GM18498 (cell line): Measurements from ENCODE around the gene ACTN4.

Source experiments
- ATAC-seq: cut with Tn5 transposase; IDR thresholded peaks from one replicate; pipeline ENCODE4 v1.9.1; 2021; ENCODE audit warnings: mild to moderate bottlenecking, moderate library complexity; ENCODE audit not compliant: unreplicated experiment

The ACTN4 gene

DNA sequence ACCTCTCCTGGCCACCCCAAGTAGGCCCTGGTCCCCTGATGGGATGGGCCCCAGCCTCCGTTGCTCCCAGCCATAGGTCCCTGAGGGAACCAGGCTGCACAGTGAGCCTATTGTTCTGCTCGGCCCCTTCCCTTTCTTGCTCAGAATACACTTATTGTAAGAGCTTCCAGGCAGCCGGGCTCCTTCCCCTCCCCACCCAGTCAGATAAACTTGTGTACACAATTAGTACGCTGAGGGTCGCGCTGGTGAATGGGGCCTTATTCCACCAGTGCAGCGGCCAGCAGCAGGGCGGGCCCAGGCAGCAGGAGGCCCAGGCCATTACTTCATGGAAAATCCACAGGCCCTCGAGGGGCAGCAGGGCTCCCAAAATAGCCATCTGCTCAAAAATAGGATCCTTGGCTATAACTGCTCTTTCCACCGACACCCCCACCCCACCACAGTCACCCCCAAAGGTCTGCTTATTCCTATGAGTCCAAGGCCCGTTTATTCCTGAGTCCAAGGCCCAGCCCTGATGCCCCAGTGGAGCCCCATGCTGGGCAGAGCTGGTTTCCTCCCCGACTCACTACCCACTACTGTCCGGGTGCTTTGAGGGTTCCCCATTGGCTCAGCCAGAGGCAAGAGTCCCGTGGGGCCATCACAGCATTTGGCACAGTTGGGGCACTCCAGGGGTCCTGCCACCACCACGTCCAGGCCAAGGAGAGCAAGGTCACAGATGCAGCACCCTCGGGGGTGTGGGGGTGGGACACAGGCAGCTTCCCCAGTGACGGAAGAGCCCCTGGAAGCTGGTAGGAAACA is 74.7 kb downstream of the ACTN4 start:
- no peak for ATAC-seq

DNA sequence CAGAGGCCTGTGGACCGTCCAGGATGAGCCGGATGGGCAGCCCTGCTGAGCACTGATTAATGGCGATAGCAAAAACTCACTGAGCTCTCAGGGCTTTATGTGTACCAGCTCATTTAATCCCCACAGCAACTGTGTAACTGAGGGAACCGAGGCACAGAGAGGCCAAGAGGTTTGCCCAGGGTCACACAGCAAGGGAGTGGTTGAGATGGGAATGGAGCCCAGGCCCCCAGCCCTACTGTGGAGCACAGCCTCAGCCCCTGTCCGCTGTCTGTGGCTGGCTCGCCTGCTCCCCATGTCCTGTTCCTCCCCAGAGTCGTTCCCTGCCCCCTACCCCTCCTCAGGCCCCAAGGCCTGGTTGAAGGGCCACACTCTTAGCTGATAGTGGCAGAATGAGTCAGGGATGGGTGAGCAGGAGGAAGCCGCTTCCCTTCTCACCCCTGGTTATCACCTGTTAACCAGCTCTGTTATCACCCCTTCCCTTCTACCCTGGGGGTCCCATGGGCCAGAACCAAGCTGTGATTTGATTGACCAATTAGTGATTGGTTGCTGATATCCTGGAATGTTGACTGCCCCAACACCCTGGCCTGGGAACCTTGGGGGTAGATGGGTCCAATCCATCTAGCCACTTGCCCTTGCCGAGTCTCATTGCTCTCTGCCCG is 75.6 kb downstream of the ACTN4 start:
- ATAC-seq = no peak

DNA sequence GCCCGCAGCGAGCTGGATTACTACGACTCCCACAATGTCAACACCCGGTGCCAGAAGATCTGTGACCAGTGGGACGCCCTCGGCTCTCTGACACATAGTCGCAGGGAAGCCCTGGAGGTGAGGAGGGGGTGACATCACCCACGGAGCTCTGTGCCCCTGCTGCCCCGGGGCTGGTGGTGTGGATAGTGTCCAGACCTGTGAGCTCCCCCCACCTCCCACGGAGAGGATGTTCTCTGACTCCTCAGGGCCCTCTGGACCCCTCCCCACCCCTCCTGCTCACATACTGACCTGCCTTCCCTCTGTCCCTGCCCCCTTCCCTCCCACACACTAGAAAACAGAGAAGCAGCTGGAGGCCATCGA is 76.1 kb downstream of the ACTN4 start:
- ATAC-seq = no peak

DNA sequence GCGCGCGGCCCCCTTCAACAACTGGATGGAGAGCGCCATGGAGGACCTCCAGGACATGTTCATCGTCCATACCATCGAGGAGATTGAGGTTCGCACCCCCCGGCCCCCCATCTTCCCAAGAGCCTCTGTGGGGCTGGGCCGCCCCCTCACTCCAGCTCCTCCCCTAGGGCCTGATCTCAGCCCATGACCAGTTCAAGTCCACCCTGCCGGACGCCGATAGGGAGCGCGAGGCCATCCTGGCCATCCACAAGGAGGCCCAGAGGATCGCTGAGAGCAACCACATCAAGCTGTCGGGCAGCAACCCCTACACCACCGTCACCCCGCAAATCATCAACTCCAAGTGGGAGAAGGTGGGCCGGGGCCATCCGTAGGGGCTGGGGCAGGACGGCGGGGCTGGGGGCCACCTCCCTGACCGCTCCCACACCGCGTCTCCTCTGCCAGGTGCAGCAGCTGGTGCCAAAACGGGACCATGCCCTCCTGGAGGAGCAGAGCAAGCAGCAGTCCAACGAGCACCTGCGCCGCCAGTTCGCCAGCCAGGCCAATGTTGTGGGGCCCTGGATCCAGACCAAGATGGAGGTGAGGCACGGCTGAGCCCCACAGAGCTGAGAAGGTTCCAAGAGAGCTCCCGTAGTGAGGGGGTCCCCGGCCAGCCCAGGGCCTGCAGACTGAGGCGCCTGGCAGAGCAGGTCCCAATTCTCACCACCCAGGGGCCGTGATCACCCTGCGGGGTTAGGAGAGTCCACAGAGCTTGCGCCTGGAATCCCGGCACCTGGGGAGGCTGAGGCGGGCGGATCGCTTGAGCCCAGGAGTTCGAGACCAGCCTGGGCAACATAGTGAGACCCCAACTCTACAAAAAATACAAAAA is 76.8 kb downstream of the ACTN4 start:
- ATAC-seq = no peak

- no peak for ATAC-seq
Measured at GRCh38 chr19:38725469-38726283, 78.2 kb downstream of the ACTN4 start.

- ATAC-seq = no peak
Measured at GRCh38 chr19:38726284-38726673, 78.8 kb downstream of the ACTN4 start.

DNA sequence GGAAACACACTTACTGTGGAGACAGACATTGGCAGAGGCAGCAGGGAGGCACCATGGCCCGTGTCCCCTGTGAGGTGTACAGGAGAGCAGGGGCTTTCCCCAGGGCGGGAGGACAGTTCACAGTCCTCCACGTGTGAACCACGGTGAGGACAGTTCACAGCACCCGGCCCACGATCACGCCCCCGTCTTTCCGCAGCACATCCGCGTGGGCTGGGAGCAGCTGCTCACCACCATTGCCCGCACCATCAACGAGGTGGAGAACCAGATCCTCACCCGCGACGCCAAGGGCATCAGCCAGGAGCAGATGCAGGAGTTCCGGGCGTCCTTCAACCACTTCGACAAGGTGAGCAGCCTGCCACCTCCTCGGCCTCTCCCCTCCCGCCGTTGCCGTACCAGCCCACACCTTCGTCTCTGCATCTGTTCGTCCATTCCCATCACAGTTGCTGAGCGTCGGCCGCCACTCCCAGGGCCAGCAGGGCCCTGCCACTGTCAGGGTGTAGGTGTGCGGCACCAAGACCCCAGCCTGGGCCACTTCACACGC is 79.4 kb downstream of the ACTN4 start:
- ATAC-seq = no peak

- no peak for ATAC-seq
Measured at GRCh38 chr19:38727306-38727867, 79.9 kb downstream of the ACTN4 start.

DNA sequence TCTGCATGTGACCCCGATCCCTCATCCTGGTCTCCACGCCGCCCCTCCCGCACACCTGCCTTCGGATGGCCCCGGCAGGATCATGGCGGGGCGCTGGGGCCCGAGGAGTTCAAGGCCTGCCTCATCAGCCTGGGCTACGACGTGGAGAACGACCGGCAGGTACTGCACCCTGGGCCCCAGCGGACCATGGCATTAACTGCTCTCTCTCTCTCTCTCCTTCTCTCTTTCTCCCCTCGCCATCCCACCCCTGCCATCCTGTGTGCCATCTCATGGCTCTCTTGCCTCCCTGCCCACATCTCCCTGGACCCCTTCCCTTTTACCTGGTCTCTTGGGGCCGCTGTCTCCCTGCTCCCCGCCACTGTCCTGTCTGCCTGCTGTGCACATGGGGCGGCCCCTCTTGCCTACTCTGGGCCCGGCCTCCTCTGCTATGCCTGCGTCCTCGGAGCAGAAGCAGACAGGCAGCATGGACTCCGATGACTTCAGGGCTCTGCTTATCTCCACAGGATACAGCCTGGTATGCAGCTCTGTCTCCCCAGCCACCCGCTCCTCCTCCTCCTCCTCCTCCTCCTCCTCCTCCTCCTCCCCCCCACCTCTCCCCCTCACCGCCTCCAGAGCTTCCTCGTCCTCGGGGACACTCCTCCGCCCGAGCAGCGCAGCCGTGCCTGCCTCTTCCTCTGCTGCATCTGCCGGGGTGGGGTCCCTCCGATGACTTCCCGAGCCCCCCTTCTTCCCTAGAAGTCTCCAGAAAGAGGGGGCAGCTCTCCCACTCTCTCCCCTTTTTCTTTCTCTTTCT is 80.6 kb downstream of the ACTN4 start:
- ATAC-seq = no peak

DNA sequence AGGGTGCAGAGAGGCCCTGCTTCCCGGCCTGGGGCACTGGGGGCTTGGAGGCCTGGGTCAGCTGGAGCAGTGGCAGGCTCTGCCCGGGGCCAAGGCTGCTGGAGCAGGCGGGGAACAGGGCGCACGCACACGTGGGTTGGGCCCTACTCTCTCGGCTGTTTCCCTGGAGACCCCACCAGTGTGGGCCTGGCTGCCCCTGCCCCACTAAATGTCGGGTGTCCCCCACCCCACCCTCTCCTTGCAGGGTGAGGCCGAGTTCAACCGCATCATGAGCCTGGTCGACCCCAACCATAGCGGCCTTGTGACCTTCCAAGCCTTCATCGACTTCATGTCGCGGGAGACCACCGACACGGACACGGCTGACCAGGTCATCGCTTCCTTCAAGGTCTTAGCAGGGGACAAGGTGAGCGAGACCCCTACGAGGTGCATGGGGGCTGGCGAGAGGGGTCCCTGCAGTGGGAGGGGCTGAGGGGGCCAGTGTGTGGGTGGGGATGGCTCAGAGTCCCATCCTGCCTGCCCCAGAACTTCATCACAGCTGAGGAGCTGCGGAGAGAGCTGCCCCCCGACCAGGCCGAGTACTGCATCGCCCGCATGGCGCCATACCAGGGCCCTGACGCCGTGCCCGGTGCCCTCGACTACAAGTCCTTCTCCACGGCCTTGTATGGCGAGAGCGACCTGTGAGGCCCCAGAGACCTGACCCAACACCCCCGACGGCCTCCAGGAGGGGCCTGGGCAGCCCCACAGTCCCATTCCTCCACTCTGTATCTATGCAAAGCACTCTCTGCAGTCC is 81.5 kb downstream of the ACTN4 start:
- ATAC-seq = no peak

- ATAC-seq = no peak
Measured at GRCh38 chr19:38729653-38730469, 82.4 kb downstream of the ACTN4 start.

DNA sequence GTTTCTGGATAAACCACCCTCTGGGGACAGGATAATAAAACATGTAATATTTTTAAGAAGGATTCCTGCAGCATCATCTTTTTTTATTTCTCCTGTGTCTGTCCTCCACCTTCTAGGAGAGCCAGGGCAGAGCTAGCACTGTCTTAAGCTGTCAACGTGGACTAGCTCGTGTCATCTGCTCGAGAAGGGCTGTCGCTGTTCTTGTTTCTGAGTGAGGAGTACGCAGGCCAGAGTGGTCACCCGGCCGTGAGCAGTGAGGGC is 83.0 kb downstream of the ACTN4 start:
- ATAC-seq = no peak

GRCh38 chr19:38730731-38731589 is 83.5 kb downstream of the ACTN4 start:
- no peak for ATAC-seq

DNA sequence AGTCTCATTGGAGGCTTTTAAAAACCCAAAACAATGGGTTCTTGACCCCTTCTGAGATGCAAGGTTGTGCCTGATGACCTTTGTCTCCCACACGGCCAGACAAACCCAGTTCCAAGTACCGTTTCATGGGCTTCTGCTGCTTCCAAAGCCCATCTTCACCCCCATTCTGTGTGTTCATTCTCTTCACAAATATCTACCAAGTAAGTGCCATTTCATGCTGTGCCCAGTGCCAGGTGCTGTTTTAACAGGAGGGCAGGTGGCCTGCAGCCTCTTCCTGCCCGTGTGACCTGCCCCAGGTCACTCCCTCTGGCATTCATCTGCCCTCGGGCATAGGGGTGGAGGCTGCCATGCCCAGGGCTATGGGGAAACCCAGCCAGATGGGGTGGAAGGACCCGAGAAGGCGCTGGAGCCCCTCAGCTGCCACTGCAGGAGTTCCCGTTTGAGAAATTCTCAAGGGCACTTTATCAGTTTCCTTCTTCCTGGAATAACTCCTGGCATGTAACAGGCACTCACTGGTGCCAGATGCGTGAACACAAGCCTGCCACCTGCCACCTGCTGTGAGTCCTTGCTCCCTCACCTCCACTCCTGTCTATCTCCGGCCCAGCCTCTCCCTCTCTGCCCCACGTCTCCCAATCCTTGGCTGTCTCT is 84.3 kb downstream of the ACTN4 start:
- no peak for ATAC-seq

DNA sequence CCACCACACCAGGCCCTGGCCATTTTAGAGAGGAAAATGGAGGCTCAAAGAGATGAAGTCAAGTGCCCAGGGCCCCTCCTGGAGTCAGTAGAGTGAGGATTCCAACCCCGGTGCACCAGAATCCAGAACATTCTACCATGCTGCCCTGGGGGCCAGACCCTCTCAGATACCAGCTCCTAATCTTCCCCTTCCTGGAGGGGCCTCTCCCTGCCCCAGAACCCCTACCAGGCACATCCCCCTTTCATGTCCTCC is 85.7 kb downstream of the ACTN4 start:
- no peak for ATAC-seq

DNA sequence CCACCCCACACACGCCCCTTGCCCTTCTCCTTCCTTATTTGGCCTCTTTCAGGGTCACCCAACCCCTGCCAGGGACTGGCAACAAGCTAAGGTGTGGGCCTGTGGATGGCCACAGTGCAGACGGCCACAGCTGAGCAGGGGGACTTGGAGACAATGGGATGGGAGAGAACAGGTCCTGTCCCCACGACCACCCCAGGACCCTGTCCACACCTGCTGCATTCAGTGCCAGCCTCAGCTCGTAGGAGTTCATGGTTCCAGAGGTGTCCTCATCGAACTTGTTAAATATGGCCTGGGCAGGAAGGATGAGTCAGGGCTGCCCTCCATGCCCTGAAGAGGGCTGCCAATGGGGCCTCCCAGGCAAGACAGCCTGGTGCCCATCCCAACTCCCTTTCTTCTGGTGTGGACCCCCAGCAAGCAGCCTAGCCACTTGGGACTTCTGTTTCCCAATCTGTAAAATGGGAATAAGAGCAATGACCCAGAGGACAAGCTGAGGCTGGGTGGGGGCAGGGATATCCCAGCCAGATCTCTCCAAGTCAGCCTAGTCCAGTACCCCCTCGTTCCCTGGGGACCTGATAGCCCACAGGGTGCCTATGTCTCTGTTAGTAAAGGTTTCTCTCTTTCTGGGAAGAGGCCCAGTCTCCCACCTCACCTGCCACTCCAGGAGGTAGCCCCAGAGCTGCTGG is 86.2 kb downstream of the ACTN4 start:
- no peak for ATAC-seq

DNA sequence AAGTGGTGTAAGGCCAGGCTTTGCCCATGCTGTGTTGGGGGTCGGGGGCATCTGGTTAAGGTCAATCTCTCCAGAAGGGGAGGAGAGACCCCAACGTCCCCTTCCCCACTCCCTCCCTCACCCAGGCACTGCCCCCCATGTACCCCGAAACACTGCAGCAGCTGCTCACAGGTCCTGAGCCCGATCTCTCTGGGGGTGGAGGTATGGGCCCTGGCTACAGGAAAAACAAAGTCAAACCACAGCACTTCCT is 86.7 kb downstream of the ACTN4 start:
- no peak for ATAC-seq
